Osteoblast (primary cell): ENCODE results near the gene STK11. TPM values are rescaled to one million over a fixed set of nuclear protein-coding genes. Genes with fewer than 3 reads are reported as not detected.

Experiments used
- DNase-seq: peaks from one replicate; pipeline ENCODE4 v3.0.0; 2011; ENCODE audit warnings: low spot score, mixed read lengths; ENCODE audit not compliant: insufficient read length; ENCODE audit errors: missing footprints
- H2AFZ ChIP-seq: 2 replicates; pipeline ENCODE4 v1.6.0; 2011; ENCODE audit warnings: mild to moderate bottlenecking, low read length
- H3K27ac ChIP-seq: 2 replicates; pipeline ENCODE4 v1.5.1; 2011; ENCODE audit warnings: mild to moderate bottlenecking, low read depth, low read length, moderate library complexity
- H3K27me3 ChIP-seq: 2 replicates; pipeline ENCODE4 v1.6.0; 2012; ENCODE audit warnings: mild to moderate bottlenecking, control low read depth, inconsistent platforms, low read length, moderate library complexity; ENCODE audit not compliant: insufficient read depth
- H3K36me3 ChIP-seq: 2 replicates; pipeline ENCODE4 v1.5.1; 2011; ENCODE audit warnings: mild to moderate bottlenecking, low read length, control low read depth, moderate library complexity; ENCODE audit not compliant: insufficient read depth
- H3K4me1 ChIP-seq: 2 replicates; pipeline ENCODE4 v1.5.1; 2011; ENCODE audit warnings: mild to moderate bottlenecking, low read length, control low read depth, moderate library complexity; ENCODE audit not compliant: insufficient read depth
- H3K4me2 ChIP-seq: 2 replicates; pipeline ENCODE4 v1.6.0; 2011; ENCODE audit warnings: mild to moderate bottlenecking, low read length; ENCODE audit not compliant: insufficient read depth
- H3K4me3 ChIP-seq: fragments of 200-600 bp; sonication (generic); 3 replicates; pipeline ENCODE4 v1.5.1; 2012; ENCODE audit warnings: mild to moderate bottlenecking, low read length, inconsistent platforms; ENCODE audit not compliant: insufficient read depth
- H3K79me2 ChIP-seq: 2 replicates; pipeline ENCODE4 v1.6.0; 2012; ENCODE audit warnings: mild to moderate bottlenecking, low read length, control low read depth, inconsistent platforms; ENCODE audit not compliant: insufficient read depth
- H3K9me3 ChIP-seq: 2 replicates; pipeline ENCODE4 v1.5.1; 2011; ENCODE audit warnings: low read depth, low read length, control low read depth
- H4K20me1 ChIP-seq: 2 replicates; pipeline ENCODE4 v1.6.0; 2012; ENCODE audit warnings: mild to moderate bottlenecking, low read length, control low read depth; ENCODE audit not compliant: insufficient read depth
- total RNA-seq: library from RNA; depleted of rRNA; stranded (reverse); fragments of >200 nt; gene quantifications from 2 replicates; pipeline ENCODE4 v1.2.3, GENCODE V29; 2012
- TF ChIP-seq, protein P1 (sequence below): IDR thresholded peaks from 2 replicates; pipeline ENCODE4 v1.5.1; 2011; ENCODE audit warnings: mild to moderate bottlenecking, low read depth, low read length, moderate library complexity; ENCODE audit errors: extremely low read depth

Gene STK11
- total RNA-seq, 1 donor: 100 TPM

DNA sequence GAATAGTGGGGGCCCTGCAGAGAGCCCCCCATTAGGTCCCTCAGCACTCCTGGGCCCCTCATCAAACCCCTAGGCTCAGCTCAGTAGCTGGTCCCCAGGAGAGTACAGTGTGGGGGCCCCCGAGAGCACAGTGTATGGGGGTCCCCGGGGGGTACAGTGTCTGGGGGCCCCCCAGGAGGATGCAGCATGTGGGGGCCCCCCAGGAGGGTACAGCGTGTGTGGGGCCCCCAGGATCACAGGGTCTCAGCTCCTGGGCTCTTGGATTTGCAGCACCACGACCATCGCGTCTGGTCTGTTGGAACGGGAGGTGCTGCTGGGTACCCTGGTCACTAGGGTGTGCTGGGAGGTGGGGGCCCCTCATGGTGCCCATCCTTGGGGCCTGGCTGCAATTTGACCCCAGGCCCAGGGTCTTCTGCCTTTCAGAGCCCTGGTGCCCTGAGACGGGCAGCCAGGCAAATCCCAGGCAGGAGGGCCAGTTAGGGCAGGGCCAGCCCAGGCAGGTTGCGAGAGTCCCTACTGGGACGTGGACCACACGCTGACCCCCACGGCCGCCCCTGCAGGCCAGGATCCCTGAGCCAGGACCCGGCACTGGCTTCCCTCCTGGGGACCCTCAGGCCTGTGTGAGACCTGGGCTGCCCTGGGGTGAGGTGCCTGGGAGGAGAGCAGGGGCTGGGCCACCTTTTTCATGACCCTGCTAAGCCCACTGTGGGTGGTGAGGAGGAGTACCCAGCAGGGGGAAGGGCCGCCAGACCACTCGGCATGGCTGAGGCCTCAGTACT, 18.7 kb downstream of the STK11 start:
- TF ChIP-seq, protein P1, sequence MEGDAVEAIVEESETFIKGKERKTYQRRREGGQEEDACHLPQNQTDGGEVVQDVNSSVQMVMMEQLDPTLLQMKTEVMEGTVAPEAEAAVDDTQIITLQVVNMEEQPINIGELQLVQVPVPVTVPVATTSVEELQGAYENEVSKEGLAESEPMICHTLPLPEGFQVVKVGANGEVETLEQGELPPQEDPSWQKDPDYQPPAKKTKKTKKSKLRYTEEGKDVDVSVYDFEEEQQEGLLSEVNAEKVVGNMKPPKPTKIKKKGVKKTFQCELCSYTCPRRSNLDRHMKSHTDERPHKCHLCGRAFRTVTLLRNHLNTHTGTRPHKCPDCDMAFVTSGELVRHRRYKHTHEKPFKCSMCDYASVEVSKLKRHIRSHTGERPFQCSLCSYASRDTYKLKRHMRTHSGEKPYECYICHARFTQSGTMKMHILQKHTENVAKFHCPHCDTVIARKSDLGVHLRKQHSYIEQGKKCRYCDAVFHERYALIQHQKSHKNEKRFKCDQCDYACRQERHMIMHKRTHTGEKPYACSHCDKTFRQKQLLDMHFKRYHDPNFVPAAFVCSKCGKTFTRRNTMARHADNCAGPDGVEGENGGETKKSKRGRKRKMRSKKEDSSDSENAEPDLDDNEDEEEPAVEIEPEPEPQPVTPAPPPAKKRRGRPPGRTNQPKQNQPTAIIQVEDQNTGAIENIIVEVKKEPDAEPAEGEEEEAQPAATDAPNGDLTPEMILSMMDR: no peak
- DNase-seq: no peak

DNA sequence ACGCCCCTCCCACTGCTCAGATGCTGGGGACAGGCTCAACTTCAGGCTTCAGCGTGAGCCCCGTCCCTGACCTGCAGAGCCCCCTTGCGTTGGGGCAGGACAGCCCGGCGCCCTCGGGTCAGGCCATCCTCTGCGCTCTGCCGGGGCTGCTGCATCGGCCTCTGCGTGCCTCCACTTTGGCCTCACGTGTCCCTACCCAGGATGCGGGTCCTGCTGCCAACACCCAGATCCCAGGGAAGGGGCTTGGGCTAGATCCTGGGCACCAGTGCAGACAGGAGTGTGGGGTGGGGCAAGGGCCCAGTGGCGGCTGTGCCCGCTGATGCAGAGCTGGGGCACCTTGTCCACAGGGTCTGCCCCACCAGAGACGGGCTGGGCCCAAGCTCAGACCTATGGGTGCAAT, 19.3 kb downstream of the STK11 start:
- H3K27ac ChIP-seq: no peak overlapping the region
- H3K4me2 ChIP-seq: no peak overlapping the region
- TF ChIP-seq, protein P1: no peak
- no peak overlapping the region for H3K4me3 ChIP-seq
- DNase-seq: no peak
- peaks cover 26% of the 10 kb centered on the region for H3K36me3 ChIP-seq
- H3K79me2 ChIP-seq: peaks cover 30% of the 10 kb centered on the region
- no peaks in the 10 kb centered on the region for H3K4me1 ChIP-seq
- peaks cover 22% of the 10 kb centered on the region for H4K20me1 ChIP-seq
- no peaks in the 10 kb centered on the region for H3K27me3 ChIP-seq
- H3K9me3 ChIP-seq: no peaks in the 10 kb centered on the region
- no peak overlapping the region for H2AFZ ChIP-seq

More for the DNA sequence above, 18.7 kb downstream of the STK11 start:
- no peak overlapping the region for H3K4me3 ChIP-seq
- H3K27ac ChIP-seq: no peak overlapping the region
- H3K79me2 ChIP-seq: peaks cover 32% of the 10 kb centered on the region
- H3K4me2 ChIP-seq: no peak overlapping the region
- H3K27me3 ChIP-seq: no peaks in the 10 kb centered on the region
- no peaks in the 10 kb centered on the region for H3K9me3 ChIP-seq
- H3K36me3 ChIP-seq: peaks cover 26% of the 10 kb centered on the region
- no peaks in the 10 kb centered on the region for H3K4me1 ChIP-seq
- no peak overlapping the region for H2AFZ ChIP-seq
- peaks cover 22% of the 10 kb centered on the region for H4K20me1 ChIP-seq

DNA sequence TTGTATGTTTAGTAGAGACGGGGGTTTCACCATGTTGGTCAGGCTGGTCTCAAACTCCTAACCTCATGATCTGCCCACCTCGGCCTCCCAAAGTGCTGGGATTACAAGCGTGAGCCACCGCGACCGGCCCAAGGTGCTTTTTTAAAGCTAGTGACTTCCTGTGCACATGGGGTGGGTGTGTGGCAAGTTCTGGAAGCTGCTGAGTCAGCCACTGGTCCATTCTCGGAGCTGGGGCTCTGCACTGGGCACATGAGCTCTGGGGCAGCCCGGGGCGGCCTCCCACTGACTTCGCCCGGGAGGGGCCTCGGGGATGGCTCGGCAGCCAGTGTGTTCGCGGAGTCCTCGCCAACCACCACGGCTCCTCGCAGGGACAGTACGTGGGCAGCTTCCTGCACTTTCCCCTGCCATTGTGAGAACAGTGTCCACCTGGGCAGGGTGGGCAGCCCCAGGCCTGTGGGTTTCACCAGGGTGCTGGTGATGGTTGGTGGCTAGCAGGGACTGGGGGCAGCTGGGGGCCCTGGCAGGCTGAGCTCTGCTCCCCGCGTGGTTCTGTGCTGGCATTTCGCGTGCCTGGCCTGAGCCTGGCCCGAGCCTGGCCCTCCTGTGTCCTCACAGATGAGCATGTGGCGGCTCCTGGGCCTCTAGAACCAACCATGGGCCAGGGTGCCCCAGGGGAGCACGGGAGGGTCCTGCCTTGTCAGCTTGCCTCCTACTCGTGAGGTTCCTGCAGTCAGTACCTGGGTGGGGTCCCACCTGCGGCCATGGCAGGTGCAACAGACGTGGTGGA, 20.1 kb downstream of the STK11 start:
- H2AFZ ChIP-seq: no peak overlapping the region
- DNase-seq: peak; percentile 96
- H4K20me1 ChIP-seq: peaks cover 22% of the 10 kb centered on the region
- H3K79me2 ChIP-seq: peaks cover 22% of the 10 kb centered on the region
- peaks cover 22% of the 10 kb centered on the region for H3K36me3 ChIP-seq
- no peak overlapping the region for H3K4me3 ChIP-seq
- TF ChIP-seq, protein P1: no peak
- H3K27ac ChIP-seq: no peak overlapping the region
- H3K4me1 ChIP-seq: no peaks in the 10 kb centered on the region
- no peaks in the 10 kb centered on the region for H3K27me3 ChIP-seq
- no peaks in the 10 kb centered on the region for H3K9me3 ChIP-seq
- no peak overlapping the region for H3K4me2 ChIP-seq

DNA sequence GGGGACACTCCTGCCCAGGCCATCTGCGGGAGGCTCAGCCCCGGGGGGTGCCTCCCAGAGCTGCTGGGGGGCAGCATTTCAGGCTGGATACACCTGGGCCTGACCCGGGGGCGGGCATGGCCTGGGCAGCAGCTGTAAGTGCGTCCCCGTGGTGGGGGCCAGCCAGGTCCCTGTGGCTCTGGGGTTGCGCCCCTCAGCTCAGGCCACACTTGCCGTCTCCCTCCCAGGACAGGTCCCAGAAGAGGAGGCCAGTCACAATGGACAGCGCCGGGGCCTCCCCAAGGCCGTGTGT, 20.6 kb downstream of the STK11 start:
- Histone ChIP-seq H3K4me3 (no peak overlapping the region), H3K27me3 (no peaks in the 10 kb centered on the region), H3K36me3 (peaks cover 16% of the 10 kb centered on the region), H3K27ac (no peak overlapping the region), H3K9me3 (no peaks in the 10 kb centered on the region), H3K4me2 (no peak overlapping the region), H2AFZ (no peak overlapping the region), H4K20me1 (peaks cover 22% of the 10 kb centered on the region), H3K4me1 (no peaks in the 10 kb centered on the region), H3K79me2 (peaks cover 17% of the 10 kb centered on the region)
- no peak for DNase-seq
- TF ChIP-seq, protein P1: no peak
